Measurements from ENCODE around the gene PTGER3. TPM values are rescaled to one million over a fixed set of nuclear protein-coding genes. Genes with fewer than 3 reads are reported as not detected.
A peak's percentile ranks its signal among the peaks of the same experiment; 100 is the strongest.

PTGER3 gene
- not detected in 2 replicates for total RNA-seq (2014; rRNA removed; shearing (Covaris generic))

GRCh38 chr1:71047635-71048607 is at the start of gene PTGER3:
TSS of gene PTGER3 (minus strand) at chr1:71047816. CDS start at chr1:71047577, 239 bp downstream.
- no peak for DNase-seq (ENCODE audit: low spot score)

DNA sequence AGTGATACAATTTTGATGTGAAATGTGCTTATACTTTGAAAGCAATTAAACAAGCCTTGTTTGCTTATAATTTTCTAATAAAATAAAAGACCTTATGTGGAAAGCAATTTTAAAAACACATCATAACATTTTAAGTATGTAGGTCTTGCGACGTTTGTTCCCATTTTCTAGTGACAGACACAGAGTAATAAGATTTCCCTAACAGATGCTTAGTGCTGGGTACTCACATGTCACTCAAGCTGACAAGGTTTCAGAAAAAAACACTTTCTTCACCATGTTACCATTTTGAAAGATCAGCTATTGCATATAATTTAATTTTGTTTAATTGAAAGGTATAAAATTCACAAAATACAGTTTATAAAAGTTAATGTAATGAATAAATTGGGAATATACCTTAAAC is 47.3 kb upstream of the PTGER3 start:
- DNase-seq (ENCODE audit: low spot score): no peak

DNA sequence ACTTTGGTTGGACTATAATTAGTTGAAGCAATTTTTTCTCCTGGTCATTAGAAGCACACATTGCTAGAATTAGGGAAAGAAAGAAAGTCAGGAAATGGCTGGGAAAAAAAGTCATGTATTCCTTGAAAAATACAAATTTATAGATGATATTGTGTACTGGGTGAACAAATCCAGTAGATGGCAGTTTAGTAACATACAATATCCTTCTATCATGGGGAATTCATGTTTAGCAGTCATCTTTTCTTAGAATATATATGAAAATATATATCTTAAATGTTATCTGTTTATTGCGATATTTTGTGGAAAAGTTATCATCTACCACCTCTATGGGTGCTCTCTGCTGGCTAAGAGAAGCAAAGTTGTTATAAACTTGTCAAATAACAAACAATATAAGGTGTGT is 46.3 kb upstream of the PTGER3 start:
- DNase-seq (ENCODE audit: low spot score): peak; percentile 7

GRCh38 chr1:71089536-71090270 is 42.1 kb upstream of the PTGER3 start:
- no peak for DNase-seq (ENCODE audit: low spot score)

- DNase-seq (ENCODE audit: low spot score): no peak
Measured at GRCh38 chr1:71088645-71089287, 41.1 kb upstream of the PTGER3 start.

DNA sequence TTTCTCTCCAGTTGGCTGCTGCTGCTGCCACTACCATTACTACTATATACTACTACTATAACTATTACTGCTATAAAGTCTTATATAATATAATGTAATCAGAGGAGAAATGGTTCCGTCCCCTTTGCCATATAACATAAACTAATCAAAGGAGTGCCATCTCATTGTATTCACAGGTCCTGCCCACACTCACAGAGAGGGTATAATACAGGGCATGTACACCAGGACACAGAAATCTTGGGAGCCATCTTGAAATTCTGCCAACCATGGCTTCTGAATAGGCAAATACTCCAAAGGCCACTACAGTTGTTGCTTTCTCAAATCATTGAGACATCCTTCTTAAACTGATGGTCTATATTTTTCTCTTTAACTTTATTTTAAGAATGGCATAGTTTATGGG is 40.1 kb upstream of the PTGER3 start:
- no peak for DNase-seq (ENCODE audit: low spot score)

GRCh38 chr1:71087060-71087459 is 39.4 kb upstream of the PTGER3 start:
- no peak for DNase-seq (ENCODE audit: low spot score)

DNA sequence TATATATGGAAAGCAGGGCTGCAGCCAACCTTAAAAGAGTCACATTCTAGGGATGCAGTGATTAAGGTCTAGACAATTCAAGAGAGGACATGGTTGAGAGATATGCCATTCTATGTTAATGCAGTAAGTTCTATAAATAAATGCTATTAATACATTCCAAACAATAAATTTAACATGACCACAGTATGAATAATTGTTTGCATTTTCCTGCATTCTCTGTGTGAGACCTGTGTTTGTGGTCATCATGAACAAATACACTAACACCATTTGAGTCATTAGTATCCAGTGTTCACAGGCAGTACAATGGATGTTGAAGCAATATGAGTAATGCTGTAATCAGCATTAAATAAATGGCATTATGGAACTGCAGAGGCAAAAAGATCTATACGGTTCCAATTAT is 38.7 kb upstream of the PTGER3 start:
- no peak for DNase-seq (ENCODE audit: low spot score)

DNA sequence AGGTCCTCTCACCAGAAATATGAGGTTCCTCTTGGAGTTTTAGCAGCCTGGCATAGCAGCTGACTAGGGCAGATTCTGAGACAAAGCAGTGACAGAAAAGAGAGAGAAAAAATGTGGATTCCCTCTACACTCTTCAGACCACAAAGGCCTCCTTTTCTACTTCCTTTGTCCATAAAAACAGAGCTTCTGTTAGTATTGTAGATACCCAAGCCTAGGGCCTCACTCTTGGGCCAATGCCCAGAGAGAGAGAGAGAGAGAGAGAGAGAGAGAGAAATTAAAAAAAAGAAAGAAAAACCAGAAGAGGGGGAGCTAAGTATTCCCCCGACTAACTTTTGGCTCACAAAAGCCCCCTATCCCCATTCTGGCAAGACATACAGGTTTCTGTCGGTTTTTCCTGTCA is 35.7 kb upstream of the PTGER3 start:
- DNase-seq (ENCODE audit: low spot score): no peak

DNA sequence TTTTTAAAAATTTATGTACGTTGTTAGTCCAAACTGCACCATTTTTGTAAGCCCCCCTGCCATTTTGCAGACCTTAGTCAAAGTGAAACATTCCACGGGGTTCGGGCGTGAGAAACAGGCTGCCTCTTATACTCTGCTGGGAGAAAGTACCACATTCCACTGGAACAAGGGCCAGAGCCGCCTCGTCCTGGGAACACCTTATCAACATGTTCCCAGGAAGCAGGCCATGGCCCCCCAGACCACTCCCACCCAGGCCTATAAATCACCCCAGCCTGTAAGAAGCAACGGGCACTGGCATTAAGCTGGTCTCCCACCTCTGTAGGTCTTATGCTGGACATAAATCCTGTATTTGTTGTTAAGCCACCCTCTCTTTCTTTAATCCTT is 34.1 kb upstream of the PTGER3 start:
- DNase-seq (ENCODE audit: low spot score): no peak

- DNase-seq (ENCODE audit: low spot score): peak; percentile 98
Measured at GRCh38 chr1:71080739-71081696, 33.4 kb upstream of the PTGER3 start, which contains the start of gene ZRANB2. TSS of gene ZRANB2 (minus strand) at chr1:71081035. CDS start at chr1:71080995, 40 bp downstream.

- DNase-seq (ENCODE audit: low spot score): no peak
Measured at GRCh38 chr1:71080230-71080738, 32.7 kb upstream of the PTGER3 start.

- no peak for DNase-seq (ENCODE audit: low spot score)
Measured at GRCh38 chr1:71074681-71075080, 27.1 kb upstream of the PTGER3 start.

DNA sequence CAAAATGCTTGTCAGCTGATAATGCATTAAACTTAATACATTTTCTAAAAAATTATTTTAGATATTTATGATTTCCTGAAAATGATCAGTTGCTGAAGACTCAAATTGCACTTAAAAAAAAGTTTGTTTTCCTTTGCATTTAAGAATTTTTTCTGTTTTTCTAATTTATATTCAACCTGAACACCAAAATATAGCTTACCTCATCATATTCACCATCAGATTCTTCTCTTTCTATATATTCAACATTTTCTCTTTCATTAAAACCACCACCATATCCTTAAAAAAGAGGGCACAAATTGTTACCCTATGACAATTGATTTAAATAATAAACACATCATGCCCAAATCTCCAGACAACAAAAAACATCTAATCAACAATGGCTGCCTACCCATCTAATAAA is 24.7 kb upstream of the PTGER3 start:
- no peak for DNase-seq (ENCODE audit: low spot score)

GRCh38 chr1:71071720-71072119 is 24.1 kb upstream of the PTGER3 start:
- DNase-seq (ENCODE audit: low spot score): no peak

DNA sequence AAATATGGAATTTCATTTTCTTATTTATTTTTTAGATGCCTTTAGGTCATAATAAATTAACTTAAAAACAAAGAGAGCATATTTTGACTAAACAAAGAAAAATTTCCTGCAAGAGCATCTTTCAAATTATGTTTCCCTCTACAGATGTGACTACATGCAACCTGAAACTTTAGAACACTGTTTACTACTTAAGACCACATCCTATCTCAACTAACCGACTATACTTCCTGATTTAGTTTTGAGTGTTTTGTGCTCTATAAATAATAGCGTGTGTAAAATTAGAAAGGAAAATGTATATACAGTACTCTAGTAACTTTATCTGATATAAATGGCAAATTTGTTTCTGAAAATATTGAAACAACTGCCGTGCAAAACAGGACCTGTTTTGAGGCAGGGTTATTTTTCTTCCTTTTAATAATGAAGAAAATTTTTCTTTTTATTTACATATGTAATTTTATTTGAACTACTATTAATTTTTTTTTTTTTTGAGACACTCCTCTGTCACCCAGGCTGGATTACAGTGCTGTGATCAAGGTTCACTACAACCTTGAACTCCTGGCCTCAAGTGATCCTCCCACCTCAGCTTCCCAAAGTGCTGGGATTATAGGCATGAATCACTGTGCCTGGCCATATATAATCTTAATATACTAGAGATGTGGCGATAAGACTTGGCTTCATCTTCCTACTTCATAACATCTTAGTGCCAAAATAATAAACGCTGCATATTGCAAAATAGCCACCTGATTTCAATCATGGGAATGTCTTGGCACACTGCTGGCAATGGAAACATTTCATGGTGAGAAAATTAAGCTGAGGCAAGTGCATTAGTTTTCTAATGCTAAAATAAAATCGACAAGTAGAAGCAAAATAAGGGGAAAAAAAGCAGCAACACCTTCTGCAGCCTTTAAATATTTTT is 21.0 kb upstream of the PTGER3 start:
- no peak for DNase-seq (ENCODE audit: low spot score)

DNA sequence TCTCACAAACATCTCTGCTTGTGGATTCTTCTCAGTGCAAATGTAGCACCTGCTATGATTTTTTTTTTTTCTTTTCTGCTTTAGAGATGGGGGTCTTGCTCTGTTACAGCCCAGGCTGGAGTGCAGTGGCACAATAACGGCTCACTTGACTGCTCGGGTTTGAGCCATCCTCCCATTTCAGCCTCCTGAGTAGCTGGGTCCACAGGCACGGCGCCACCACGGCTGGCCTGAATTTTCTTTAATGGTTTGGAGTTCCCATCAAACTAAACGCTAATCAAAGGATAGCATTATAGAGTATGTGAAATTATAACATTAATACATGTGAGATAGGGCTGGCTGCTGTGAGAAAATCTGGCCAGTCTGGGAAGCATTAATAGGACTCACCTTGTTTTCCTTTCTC is 7.2 kb upstream of the PTGER3 start:
- DNase-seq (ENCODE audit: low spot score): no peak

DNA sequence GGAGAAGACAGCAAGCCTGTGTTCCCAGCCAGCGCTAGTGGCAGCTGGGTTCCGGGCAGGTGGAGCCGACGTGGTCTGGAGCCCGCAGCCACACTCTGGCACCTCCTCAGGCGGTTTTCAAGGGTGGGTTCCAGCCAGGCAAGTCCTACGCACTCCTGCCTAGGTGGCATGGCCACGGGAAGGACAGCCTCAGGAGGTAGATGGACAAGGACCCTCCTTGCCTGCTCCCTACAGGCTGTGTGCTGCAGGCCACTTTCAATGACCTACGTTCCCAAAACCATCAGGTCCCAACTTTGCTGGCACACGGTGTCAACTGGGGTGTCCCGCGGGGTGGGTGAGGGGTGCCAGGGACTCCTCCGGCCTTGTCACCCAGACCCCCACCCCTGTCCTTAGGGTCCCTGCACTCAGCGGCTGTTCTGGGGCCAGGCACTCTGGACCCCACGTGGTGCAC is 6.7 kb upstream of the PTGER3 start:
- no peak for DNase-seq (ENCODE audit: low spot score)

DNA sequence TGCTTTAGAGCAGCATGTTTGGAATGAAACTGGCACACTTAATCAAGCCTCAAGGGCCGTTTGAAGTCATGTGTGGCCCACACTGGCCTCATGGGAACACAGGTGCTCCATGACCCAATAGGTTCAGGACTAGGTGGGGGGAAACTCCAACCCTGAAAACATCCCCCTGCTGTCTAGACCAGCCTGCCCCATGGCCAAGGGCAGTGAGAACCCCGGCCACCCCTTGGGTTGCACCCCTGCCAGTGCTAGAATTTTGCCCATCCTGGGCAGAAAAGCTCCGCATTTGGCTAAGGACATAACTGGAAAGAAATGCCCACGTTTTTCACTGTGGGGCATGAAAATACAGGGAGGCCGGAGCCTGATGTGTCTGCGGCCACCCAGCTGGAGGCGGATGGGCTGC is 6.1 kb upstream of the PTGER3 start:
- DNase-seq (ENCODE audit: low spot score): no peak
